Neuronal stem cell (in vitro differentiated cells): ENCODE results near the gene SCN3A.

Experiments
- DNase-seq: peaks from one replicate; pipeline ENCODE4 v3.0.0-alpha.2; 2013; ENCODE audit warnings: low spot score
- H2AFZ ChIP-seq: one replicate; pipeline ENCODE4 v1.6.1; 2013; ENCODE audit warnings: mild to moderate bottlenecking, low read length, inconsistent platforms
- H2AK5ac ChIP-seq: 2 replicates; pipeline ENCODE4 v1.6.1; 2013; ENCODE audit warnings: low read depth, mild to moderate bottlenecking, inconsistent platforms, low read length, moderate library complexity, mixed read lengths
- H2BK120ac ChIP-seq: 2 replicates; pipeline ENCODE4 v1.6.1; 2013; ENCODE audit warnings: low read depth, mild to moderate bottlenecking, inconsistent platforms, low read length, moderate library complexity, mixed read lengths
- H2BK12ac ChIP-seq: one replicate; pipeline ENCODE4 v1.6.1; 2013; ENCODE audit warnings: low read length, inconsistent platforms
- H2BK15ac ChIP-seq: 2 replicates; pipeline ENCODE4 v1.6.1; 2013; ENCODE audit warnings: mild to moderate bottlenecking, low read length, inconsistent platforms, mixed read lengths
- H2BK5ac ChIP-seq: one replicate; pipeline ENCODE4 v1.6.1; 2013; ENCODE audit warnings: inconsistent platforms, mild to moderate bottlenecking, low read length, moderate library complexity
- H3K14ac ChIP-seq: one replicate; pipeline ENCODE4 v1.6.1; 2013; ENCODE audit warnings: low read length, inconsistent platforms
- H3K18ac ChIP-seq: 2 replicates; pipeline ENCODE4 v1.6.1; 2013; ENCODE audit warnings: low read length, inconsistent platforms
- H3K23ac ChIP-seq: 2 replicates; pipeline ENCODE4 v1.6.1; 2013; ENCODE audit warnings: low read depth, mild to moderate bottlenecking, mixed read lengths, low read length, inconsistent platforms; ENCODE audit not compliant: poor library complexity
- H3K27ac ChIP-seq: replicated peaks from 3 replicates; pipeline ENCODE4 v1.5.1; 2013; ENCODE audit warnings: low read length, inconsistent platforms
- H3K27me3 ChIP-seq, 3 experiments: 2 replicates each; pipeline ENCODE4 v1.6.1; 2013; ENCODE audit warnings: low read length in 3 of 3, mild to moderate bottlenecking in 2 of 3, inconsistent platforms in 1 of 3, low read depth in 1 of 3, mixed read lengths in 1 of 3, moderate library complexity in 1 of 3; ENCODE audit not compliant: control insufficient read depth in 3 of 3, insufficient read depth in 3 of 3
- H3K36me3 ChIP-seq, 2 donors: replicated peaks in 1 of 2; 2 replicates each; pipeline ENCODE4 v1.6.1; 2013; ENCODE audit warnings: low read length in 2 of 2; ENCODE audit not compliant: control insufficient read depth in 2 of 2, insufficient read depth in 2 of 2
- H3K4ac ChIP-seq: 2 replicates; pipeline ENCODE4 v1.6.1; 2013; ENCODE audit warnings: inconsistent platforms, mild to moderate bottlenecking, low read length, moderate library complexity
- H3K4me1 ChIP-seq, 2 donors: 1 replicate in 1 of 2; 2 replicates in 1 of 2; pipeline ENCODE4 v1.6.1; 2013; ENCODE audit warnings: low read length in 2 of 2, low read depth in 1 of 2; ENCODE audit not compliant: control insufficient read depth in 2 of 2, insufficient read depth in 1 of 2
- H3K4me2 ChIP-seq: one replicate; pipeline ENCODE4 v1.6.1; 2013; ENCODE audit warnings: mild to moderate bottlenecking, low read length, inconsistent platforms; ENCODE audit not compliant: insufficient read depth, poor library complexity, severe bottlenecking
- H3K4me3 ChIP-seq, 2 donors: 2 replicates each; pipeline ENCODE4 v1.5.1; 2013; ENCODE audit warnings: low read length in 2 of 2, mild to moderate bottlenecking in 2 of 2, inconsistent platforms in 1 of 2, moderate library complexity in 1 of 2
- H3K79me1 ChIP-seq: one replicate; pipeline ENCODE4 v1.6.1; 2013; ENCODE audit warnings: low read depth, mild to moderate bottlenecking, inconsistent platforms, low read length, moderate library complexity
- H3K9ac ChIP-seq: one replicate; pipeline ENCODE4 v1.6.1; 2013; ENCODE audit warnings: mild to moderate bottlenecking, low read depth, low read length, inconsistent platforms; ENCODE audit not compliant: poor library complexity
- H3K9me3 ChIP-seq, 2 donors: replicated peaks in 1 of 2; 2 replicates each; pipeline versions ENCODE3 to v1.6.1; 2013; ENCODE audit warnings: low read length in 2 of 2, mild to moderate bottlenecking in 2 of 2, inconsistent platforms in 1 of 2, low read depth in 1 of 2, mixed read lengths in 1 of 2, moderate library complexity in 1 of 2; ENCODE audit not compliant: control insufficient read depth in 2 of 2, insufficient read depth in 1 of 2
- H4K8ac ChIP-seq: one replicate; pipeline ENCODE4 v1.6.1; 2013; ENCODE audit warnings: low read depth, mild to moderate bottlenecking, inconsistent platforms, low read length, moderate library complexity
- H4K91ac ChIP-seq: one replicate; pipeline ENCODE4 v1.6.1; 2013; ENCODE audit warnings: low read length, low read depth, mild to moderate bottlenecking, inconsistent platforms; ENCODE audit not compliant: poor library complexity
- WGBS, 2 donors: extraction: QIAGEN DNeasy Blood & Tissue Kit; methylation state at CpG; one replicate each; pipeline ENCODE4 v1.1.7; 2013; ENCODE audit warnings: missing lambda C conversion rate in 2 of 2, mixed read lengths in 1 of 2; ENCODE audit not compliant: insufficient read length in 2 of 2, insufficient replicate concordance in 1 of 2; ENCODE audit errors: extremely low coverage in 2 of 2; 5-methylcytosine and 5-hydroxymethylcytosine counted together

The SCN3A gene

DNA sequence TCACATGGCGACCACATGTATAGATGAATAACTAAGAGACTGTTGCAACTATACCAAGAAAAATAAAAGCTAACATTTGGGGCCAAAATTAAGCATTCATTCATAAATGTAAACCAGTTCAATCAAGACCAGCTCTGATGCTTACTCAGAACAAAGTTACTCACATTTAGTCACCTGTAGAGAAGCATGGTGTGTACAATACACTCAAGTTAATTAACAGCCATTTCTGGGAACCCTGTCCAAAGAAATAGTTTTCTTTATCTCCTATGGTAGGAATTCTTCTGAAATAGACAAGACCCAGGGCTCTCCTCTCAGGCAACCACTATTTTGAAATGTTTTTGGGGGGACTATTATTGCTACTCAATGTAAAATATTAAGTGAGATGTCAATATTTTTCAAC is 1.6 kb downstream of the SCN3A start:
- no peak overlapping the region for H3K23ac ChIP-seq
- no peaks in the 10 kb centered on the region for H3K9me3 ChIP-seq
- no peak overlapping the region for H3K4me2 ChIP-seq
- H4K91ac ChIP-seq: no peak overlapping the region
- no peak overlapping the region for H3K14ac ChIP-seq
- no peak overlapping the region for H3K18ac ChIP-seq
- no peak overlapping the region for H3K4me3 ChIP-seq
- no peak overlapping the region for H2BK15ac ChIP-seq
- H4K8ac ChIP-seq: no peak overlapping the region
- no peaks in the 10 kb centered on the region for H3K79me1 ChIP-seq
- no peak overlapping the region for H3K27ac ChIP-seq
- no peak overlapping the region for H2AK5ac ChIP-seq
- no peaks in the 10 kb centered on the region for H3K36me3 ChIP-seq
- no peak for DNase-seq
- H3K27me3 ChIP-seq: no peaks in the 10 kb centered on the region
- no peak overlapping the region for H2BK12ac ChIP-seq
- peaks cover 0 to 3% of the 10 kb centered on the region in 2 donors for H3K4me1 ChIP-seq
- H3K9ac ChIP-seq: no peak overlapping the region
- no peak overlapping the region for H3K4ac ChIP-seq
- peak overlapping the region; percentile 5 for H2AFZ ChIP-seq
- no CpG with 5 or more reads among the region's 1 CpG for WGBS, 2 donors
- no peak overlapping the region for H2BK120ac ChIP-seq
- no peak overlapping the region for H2BK5ac ChIP-seq

DNA sequence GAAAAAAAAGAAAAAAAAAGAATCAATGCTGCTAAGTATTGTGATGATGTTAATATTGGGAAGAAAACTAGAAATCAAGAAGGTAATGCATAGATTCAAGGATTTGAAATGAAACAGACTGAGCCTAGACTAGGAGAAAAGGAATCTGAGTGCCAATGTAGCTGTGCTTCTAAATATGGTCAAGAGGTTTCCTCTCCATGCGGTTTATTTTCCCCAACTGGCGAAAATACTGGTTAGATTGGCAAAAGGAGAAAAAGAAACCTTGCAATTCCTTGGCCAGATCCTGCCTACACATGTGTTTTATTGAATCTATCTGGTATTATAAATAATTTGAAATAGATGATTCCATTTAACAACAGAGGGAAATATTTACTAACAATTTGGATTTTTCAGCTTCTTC is 5.7 kb downstream of the SCN3A start:
- no peak overlapping the region for H2BK15ac ChIP-seq
- H3K27me3 ChIP-seq: no peaks in the 10 kb centered on the region
- DNase-seq: no peak
- H2AK5ac ChIP-seq: no peak overlapping the region
- H3K79me1 ChIP-seq: no peaks in the 10 kb centered on the region
- no peak overlapping the region for H3K14ac ChIP-seq
- H3K18ac ChIP-seq: no peak overlapping the region
- no peaks in the 10 kb centered on the region for H3K4me1 ChIP-seq
- no peak overlapping the region for H4K91ac ChIP-seq
- H3K9ac ChIP-seq: no peak overlapping the region
- H2BK5ac ChIP-seq: no peak overlapping the region
- H3K9me3 ChIP-seq: no peaks in the 10 kb centered on the region
- H3K27ac ChIP-seq: no peak overlapping the region
- no peak overlapping the region for H2BK120ac ChIP-seq
- no CpG with 5 or more reads among the region's 2 CpGs for WGBS, 2 donors
- no peaks in the 10 kb centered on the region for H3K36me3 ChIP-seq
- no peak overlapping the region for H3K4ac ChIP-seq
- H3K4me2 ChIP-seq: no peak overlapping the region
- no peak overlapping the region for H3K23ac ChIP-seq
- H2AFZ ChIP-seq: no peak overlapping the region
- H2BK12ac ChIP-seq: no peak overlapping the region
- no peak overlapping the region for H4K8ac ChIP-seq
- no peak overlapping the region for H3K4me3 ChIP-seq

DNA sequence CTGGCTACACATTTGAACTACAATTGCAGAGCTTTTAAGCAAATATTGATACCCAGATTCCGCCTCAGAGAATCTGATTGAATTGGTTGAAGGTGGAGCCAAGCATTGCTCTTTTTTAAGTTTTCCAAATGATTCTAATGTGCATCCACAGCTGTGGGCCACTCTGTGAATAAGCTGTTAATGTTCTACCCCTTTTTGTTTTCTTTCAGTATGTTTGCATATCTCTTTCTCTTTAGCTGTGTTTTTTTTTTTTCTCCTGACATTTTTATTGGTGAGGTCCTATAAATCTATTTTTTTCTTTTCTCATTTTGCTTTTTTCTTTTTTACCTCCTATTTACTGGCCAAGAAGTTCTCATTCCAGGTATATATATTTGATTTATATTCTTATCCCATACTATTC is 6.5 kb downstream of the SCN3A start:
- no CpG with 5 or more reads among the region's 1 CpG for whole genome bisulfite sequencing, 2 donors
- Histone ChIP-seq H4K91ac (no peak overlapping the region), H2BK12ac (no peak overlapping the region), H3K23ac (no peak overlapping the region), H3K9me3 (no peaks in the 10 kb centered on the region), H3K27me3 (no peaks in the 10 kb centered on the region), H2BK5ac (no peak overlapping the region), H3K4me3 (no peak overlapping the region), H2BK120ac (no peak overlapping the region), H2BK15ac (no peak overlapping the region), H3K9ac (no peak overlapping the region), H4K8ac (no peak overlapping the region), H3K4me1 (no peaks in the 10 kb centered on the region), H3K18ac (no peak overlapping the region), H3K79me1 (no peaks in the 10 kb centered on the region), H3K36me3 (no peaks in the 10 kb centered on the region), H2AFZ (no peak overlapping the region), H2AK5ac (no peak overlapping the region), H3K4me2 (no peak overlapping the region), H3K14ac (no peak overlapping the region), H3K27ac (no peak overlapping the region), H3K4ac (no peak overlapping the region)
- DNase-seq: no peak

DNA sequence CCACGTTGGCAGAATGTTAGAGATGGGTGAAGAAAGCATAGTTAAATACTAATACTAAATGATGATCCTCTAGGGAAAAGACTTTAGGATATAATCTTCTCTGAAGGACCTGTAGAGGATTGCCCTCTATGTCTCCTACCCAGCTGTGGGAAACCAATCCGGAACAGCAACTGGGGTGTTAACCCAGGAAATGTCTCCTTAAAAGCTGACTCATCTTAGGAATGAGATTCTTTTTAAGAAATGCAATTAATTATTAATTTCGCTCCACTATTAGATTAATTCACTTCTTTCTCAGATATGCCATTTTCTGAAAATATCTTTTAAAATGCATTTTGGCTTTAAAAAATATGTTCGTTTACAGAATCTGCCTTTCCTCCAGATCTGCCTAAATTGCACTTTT is 7.4 kb downstream of the SCN3A start:
- H4K8ac ChIP-seq: no peak overlapping the region
- H3K4me2 ChIP-seq: no peak overlapping the region
- no peak overlapping the region for H3K27ac ChIP-seq
- H3K18ac ChIP-seq: no peak overlapping the region
- H4K91ac ChIP-seq: no peak overlapping the region
- no peaks in the 10 kb centered on the region for H3K79me1 ChIP-seq
- WGBS, 2 donors: no CpG with 5 or more reads among the region's 4 CpGs
- no peak overlapping the region for H3K14ac ChIP-seq
- H2BK120ac ChIP-seq: no peak overlapping the region
- H3K4me3 ChIP-seq: no peak overlapping the region
- no peak overlapping the region for H3K4ac ChIP-seq
- no peak overlapping the region for H2AFZ ChIP-seq
- no peak overlapping the region for H2BK12ac ChIP-seq
- H2BK15ac ChIP-seq: no peak overlapping the region
- H3K36me3 ChIP-seq: no peaks in the 10 kb centered on the region
- H2AK5ac ChIP-seq: no peak overlapping the region
- H3K9ac ChIP-seq: no peak overlapping the region
- no peaks in the 10 kb centered on the region for H3K4me1 ChIP-seq
- no peak overlapping the region for H2BK5ac ChIP-seq
- H3K9me3 ChIP-seq: no peaks in the 10 kb centered on the region
- no peak overlapping the region for H3K23ac ChIP-seq
- no peaks in the 10 kb centered on the region for H3K27me3 ChIP-seq
- DNase-seq: no peak
